CD8-positive, alpha-beta memory T cell (primary cell): ENCODE measurements around the gene HNRNPD. TPM values are rescaled to one million over a fixed set of nuclear protein-coding genes. Genes with fewer than 3 reads are reported as not detected.
"Not testable (repeated sequence)": the region's sequence is repeated elsewhere in the genome, so short reads cannot be mapped to it uniquely, and the experiment has no call there.

Source experiments
- CTCF ChIA-PET: fragments of 350-600 bp; sonication (Branson Sonifier 250); formaldehyde crosslinking; loops from one replicate; lab custom pipeline; 2021; ENCODE audit warnings: antibody characterized with exemption; lab: Charles Lee
- POLR2A ChIA-PET: fragments of 350-600 bp; sonication (Branson Sonifier 250); formaldehyde crosslinking; loops from one replicate; lab custom pipeline; 2021; ENCODE audit warnings: antibody characterized with exemption; lab: Charles Lee
- DNase-seq, 5 donors: peaks; one replicate each; pipeline versions ENCODE4 v3.0.0 to v3.0.0-alpha.2; 2020 to 2022; ENCODE audit warnings: mixed read lengths in 1 of 5
- H3K27ac ChIP-seq: one replicate; pipeline ENCODE4 v1.7.0; 2013; ENCODE audit warnings: low read depth, mild to moderate bottlenecking, low read length, moderate library complexity
- H3K27me3 ChIP-seq: 2 replicates; pipeline ENCODE4 v1.7.0; 2013; ENCODE audit warnings: low read length, mild to moderate bottlenecking; ENCODE audit not compliant: insufficient read depth, poor library complexity, severe bottlenecking
- H3K36me3 ChIP-seq: 2 replicates; pipeline ENCODE4 v1.7.0; 2013; ENCODE audit warnings: mild to moderate bottlenecking, low read length, moderate library complexity; ENCODE audit not compliant: insufficient read depth
- H3K4me1 ChIP-seq: 2 replicates; pipeline ENCODE4 v1.7.0; 2013; ENCODE audit warnings: mild to moderate bottlenecking, low read length, moderate library complexity; ENCODE audit not compliant: insufficient read depth
- H3K4me3 ChIP-seq: 2 replicates; pipeline ENCODE4 v1.7.0; 2013; ENCODE audit warnings: mild to moderate bottlenecking, low read length
- H3K9me3 ChIP-seq: 2 replicates; pipeline ENCODE4 v1.7.0; 2013; ENCODE audit warnings: mild to moderate bottlenecking, low read length
- H3K27ac Mint-ChIP-seq, 8 donors: one replicate each; pipeline ENCODE4 v1.8.0; 2020 to 2021; ENCODE audit warnings: mixed read lengths in 8 of 8, mild to moderate bottlenecking in 6 of 8, inconsistent platforms in 3 of 8, moderate library complexity in 3 of 8
- H3K27me3 Mint-ChIP-seq, 2 donors: one replicate each; pipeline ENCODE4 v1.8.0; 2020 to 2021; ENCODE audit warnings: mixed read lengths in 2 of 2, mild to moderate bottlenecking in 1 of 2, moderate library complexity in 1 of 2
- H3K36me3 Mint-ChIP-seq, 3 donors: one replicate each; pipeline ENCODE4 v1.8.0; 2020 to 2021; ENCODE audit warnings: mixed read lengths in 3 of 3, inconsistent platforms in 1 of 3, mild to moderate bottlenecking in 1 of 3
- H3K4me1 Mint-ChIP-seq, 3 donors: one replicate each; pipeline ENCODE4 v1.8.0; 2020 to 2021; ENCODE audit warnings: mixed read lengths in 3 of 3, inconsistent platforms in 1 of 3, mild to moderate bottlenecking in 1 of 3
- H3K4me3 Mint-ChIP-seq, 7 donors: one replicate each; pipeline ENCODE4 v1.8.0; 2020 to 2021; ENCODE audit warnings: mixed read lengths in 7 of 7, mild to moderate bottlenecking in 6 of 7, moderate library complexity in 4 of 7, inconsistent platforms in 2 of 7
- H3K9me3 Mint-ChIP-seq, 5 donors: one replicate each; pipeline ENCODE4 v1.8.0; 2020 to 2022; ENCODE audit warnings: mixed read lengths in 5 of 5, mild to moderate bottlenecking in 3 of 5, moderate library complexity in 2 of 5, inconsistent platforms in 1 of 5
- polyA plus RNA-seq: library from polyadenylated mRNA; unstranded; fragments of 300-500 nt; fragmentation: Illumina TruSeq; gene quantifications from one replicate; pipeline ENCODE4 v1.2.3, GENCODE V29; 2021
- total RNA-seq, 2 experiments: library from RNA; stranded (reverse); gene quantifications; one replicate each; pipeline ENCODE4 v1.2.3, GENCODE V29; 2021

HNRNPD gene
- total and polyA plus RNA-seq, 3 experiments from 2014 or later, result 271 to 475 (median 452) TPM

- H3K4me1 Mint-ChIP-seq, result peaks cover 0 to 3% (median 0%) of the 10 kb centered on the region in 3 donors
- Histone ChIP-seq H3K27ac (no peak overlapping the region), H3K4me3 (no peak overlapping the region), H3K36me3 (no peaks in the 10 kb centered on the region), H3K4me1 (no peaks in the 10 kb centered on the region), H3K9me3 (no peaks in the 10 kb centered on the region), H3K27me3 (peaks cover 4% of the 10 kb centered on the region)
- no peak for DNase-seq
- no peak overlapping the region for H3K4me3 Mint-ChIP-seq
- no peaks in the 10 kb centered on the region for H3K9me3 Mint-ChIP-seq
- peak overlapping the region in 1 of 8 donors; percentile 21 for H3K27ac Mint-ChIP-seq
- peaks cover 0 to 4% (median 1%) of the 10 kb centered on the region in 3 donors for H3K36me3 Mint-ChIP-seq
- CTCF ChIA-PET, result no interaction called here
- peaks cover 3 to 33% of the 10 kb centered on the region in 2 donors for H3K27me3 Mint-ChIP-seq
- POLR2A ChIA-PET, result no interaction called here
Observed at GRCh38 chr4:82402196-82402775, 28.5 kb upstream of the HNRNPD start.

GRCh38 chr4:82401600-82401999 lies 27.8 kb upstream of the HNRNPD start:
- H3K9me3 ChIP-seq, result no peaks in the 10 kb centered on the region
- H3K27me3 Mint-ChIP-seq, result peaks cover 3 to 33% of the 10 kb centered on the region in 2 donors
- peaks cover 0 to 4% (median 1%) of the 10 kb centered on the region in 3 donors for H3K36me3 Mint-ChIP-seq
- ChIA-PET CTCF (no interaction called here), POLR2A (no interaction called here)
- H3K4me1 Mint-ChIP-seq, result peaks cover 0 to 3% (median 0%) of the 10 kb centered on the region in 3 donors
- no peaks in the 10 kb centered on the region for H3K9me3 Mint-ChIP-seq
- no peaks in the 10 kb centered on the region for H3K4me1 ChIP-seq
- no peak for DNase-seq
- H3K36me3 ChIP-seq, result no peaks in the 10 kb centered on the region
- H3K27me3 ChIP-seq, result peaks cover 4% of the 10 kb centered on the region
- H3K27ac ChIP-seq, result no peak overlapping the region
- no peak overlapping the region for H3K27ac Mint-ChIP-seq
- no peak overlapping the region for H3K4me3 ChIP-seq
- no peak overlapping the region for H3K4me3 Mint-ChIP-seq

GRCh38 chr4:82398263-82398662 lies 24.5 kb upstream of the HNRNPD start:
- Mint-ChIP-seq H3K4me3 (no peak overlapping the region), H3K27me3 (peaks cover 3 to 26% of the 10 kb centered on the region in 2 donors), H3K27ac (no peak overlapping the region), H3K9me3 (no peaks in the 10 kb centered on the region), H3K4me1 (peaks cover 0 to under 1% (median 0%) of the 10 kb centered on the region in 3 donors), H3K36me3 (peaks cover 0 to 4% (median 1%) of the 10 kb centered on the region in 3 donors)
- CTCF ChIA-PET, result interaction anchor here (0.7 to 1.4 kb wide), 3 partner anchors 9 to 15 kb away, joined by 3 to 4 read pairs (median 4); no protein-coding TSS in a partner anchor
- POLR2A ChIA-PET, result no interaction called here
- Histone ChIP-seq H3K27ac (no peak overlapping the region), H3K4me1 (no peaks in the 10 kb centered on the region), H3K36me3 (no peaks in the 10 kb centered on the region), H3K4me3 (no peak overlapping the region), H3K27me3 (peaks cover 3% of the 10 kb centered on the region), H3K9me3 (no peaks in the 10 kb centered on the region)
- DNase-seq, result no peak

- POLR2A ChIA-PET, result interaction anchor here (0.6 kb wide), 1 partner anchor 1970 kb away, joined by 5 read pairs; no protein-coding TSS in a partner anchor
- no peak overlapping the region for H3K4me3 Mint-ChIP-seq
- Histone ChIP-seq H3K4me1 (no peaks in the 10 kb centered on the region), H3K27me3 (no peaks in the 10 kb centered on the region), H3K4me3 (no peak overlapping the region), H3K36me3 (no peaks in the 10 kb centered on the region), H3K27ac (no peak overlapping the region), H3K9me3 (no peaks in the 10 kb centered on the region)
- H3K36me3 Mint-ChIP-seq, result peaks cover 0 to 4% (median 1%) of the 10 kb centered on the region in 3 donors
- H3K4me1 Mint-ChIP-seq, result no peaks in the 10 kb centered on the region
- no peaks in the 10 kb centered on the region for H3K9me3 Mint-ChIP-seq
- H3K27me3 Mint-ChIP-seq, result peaks cover 1 to 23% of the 10 kb centered on the region in 2 donors
- DNase-seq, result no peak
- CTCF ChIA-PET, result interaction anchor here (1.4 kb wide), 2 partner anchors 10 to 14 kb away, joined by 4 read pairs; no protein-coding TSS in a partner anchor
- no peak overlapping the region for H3K27ac Mint-ChIP-seq
Observed at GRCh38 chr4:82397527-82397926, 23.7 kb upstream of the HNRNPD start.

GRCh38 chr4:82394896-82395295 lies 21.1 kb upstream of the HNRNPD start:
- H3K36me3 Mint-ChIP-seq, result peaks cover 0 to 4% (median 0%) of the 10 kb centered on the region in 3 donors
- ChIA-PET CTCF (interaction anchor here (0.8 to 1.1 kb wide), 2 partner anchors 34 to 104 kb away, joined by 3 read pairs; no protein-coding TSS in a partner anchor), POLR2A (no interaction called here)
- DNase-seq, result no peak
- Histone ChIP-seq H3K36me3 (no peaks in the 10 kb centered on the region), H3K4me1 (no peaks in the 10 kb centered on the region), H3K27ac (no peak overlapping the region), H3K9me3 (no peaks in the 10 kb centered on the region), H3K27me3 (no peaks in the 10 kb centered on the region), H3K4me3 (no peak overlapping the region)
- H3K9me3 Mint-ChIP-seq, result no peaks in the 10 kb centered on the region
- peaks cover 3 to 8% of the 10 kb centered on the region in 2 donors for H3K27me3 Mint-ChIP-seq
- no peak overlapping the region for H3K4me3 Mint-ChIP-seq
- H3K4me1 Mint-ChIP-seq, result no peaks in the 10 kb centered on the region
- H3K27ac Mint-ChIP-seq, result no peak overlapping the region

- H3K36me3 ChIP-seq, H3K27ac ChIP-seq, POLR2A ChIA-PET, H3K36me3 Mint-ChIP-seq, DNase-seq, H3K9me3 ChIP-seq, H3K4me1 ChIP-seq, H3K27me3 ChIP-seq, H3K9me3 Mint-ChIP-seq, H3K4me1 Mint-ChIP-seq, CTCF ChIA-PET, H3K4me3 ChIP-seq, H3K4me3 Mint-ChIP-seq, H3K27ac Mint-ChIP-seq: not testable (repeated sequence)
- peaks cover 5 to 12% of the 10 kb centered on the region in 2 donors for H3K27me3 Mint-ChIP-seq
Observed at GRCh38 chr4:82390061-82390460, 16.3 kb upstream of the HNRNPD start.

- DNase-seq, result no peak
- ChIA-PET POLR2A (interaction anchor here (0.7 kb wide), 1 partner anchor 14 kb away, joined by 3 read pairs; the partner anchor contains the start of gene HNRNPD), CTCF (no interaction called here)
- Mint-ChIP-seq H3K9me3 (no peaks in the 10 kb centered on the region), H3K27me3 (peaks cover 5 to 9% of the 10 kb centered on the region in 2 donors), H3K36me3 (peaks cover 0 to 9% (median 0%) of the 10 kb centered on the region in 3 donors), H3K4me1 (no peaks in the 10 kb centered on the region), H3K27ac (peak overlapping the region in 1 of 8 donors; percentile 52), H3K4me3 (no peak overlapping the region)
- no peaks in the 10 kb centered on the region for H3K36me3 ChIP-seq
- H3K9me3 ChIP-seq, result no peaks in the 10 kb centered on the region
- no peak overlapping the region for H3K27ac ChIP-seq
- H3K27me3 ChIP-seq, result no peaks in the 10 kb centered on the region
- H3K4me1 ChIP-seq, result no peaks in the 10 kb centered on the region
- H3K4me3 ChIP-seq, result no peak overlapping the region
Observed at GRCh38 chr4:82388405-82388804, 14.6 kb upstream of the HNRNPD start.

GRCh38 chr4:82386312-82386711 lies 12.5 kb upstream of the HNRNPD start:
- POLR2A ChIA-PET, result not testable (repeated sequence)

More at GRCh38 chr4:82386312-82386711, 12.5 kb upstream of the HNRNPD start:
- H3K4me3 Mint-ChIP-seq, H3K4me1 ChIP-seq, H3K27ac Mint-ChIP-seq, H3K27me3 ChIP-seq, H3K27ac ChIP-seq, H3K9me3 Mint-ChIP-seq, H3K27me3 Mint-ChIP-seq, CTCF ChIA-PET, H3K9me3 ChIP-seq, H3K4me3 ChIP-seq, H3K4me1 Mint-ChIP-seq, H3K36me3 ChIP-seq, H3K36me3 Mint-ChIP-seq, DNase-seq: not testable (repeated sequence)
